Suppressor macrophage treated with lipopolysaccharide for 4 hours (primary cell): Measurements from ENCODE around the gene FAM50B.

ENCODE experiments used
- DNase-seq: peaks from one replicate; pipeline ENCODE4 v3.0.0-alpha.2; 2020

FAM50B gene

GRCh38 chr6:3848925-3849605 is at the start of gene FAM50B:
TSS of gene FAM50B (plus strand) at chr6:3849373. CDS start at chr6:3849812, 439 bp downstream.
- DNase-seq: peak; percentile 93

- no peak for DNase-seq
These were observed 49.5 kb upstream of the FAM50B start for GRCh38 chr6:3799719-3800118.

GRCh38 chr6:3800850-3801591 is 48.2 kb upstream of the FAM50B start:
- DNase-seq: no peak

- no peak for DNase-seq
These were observed 47.2 kb upstream of the FAM50B start for GRCh38 chr6:3801960-3802359.

DNA sequence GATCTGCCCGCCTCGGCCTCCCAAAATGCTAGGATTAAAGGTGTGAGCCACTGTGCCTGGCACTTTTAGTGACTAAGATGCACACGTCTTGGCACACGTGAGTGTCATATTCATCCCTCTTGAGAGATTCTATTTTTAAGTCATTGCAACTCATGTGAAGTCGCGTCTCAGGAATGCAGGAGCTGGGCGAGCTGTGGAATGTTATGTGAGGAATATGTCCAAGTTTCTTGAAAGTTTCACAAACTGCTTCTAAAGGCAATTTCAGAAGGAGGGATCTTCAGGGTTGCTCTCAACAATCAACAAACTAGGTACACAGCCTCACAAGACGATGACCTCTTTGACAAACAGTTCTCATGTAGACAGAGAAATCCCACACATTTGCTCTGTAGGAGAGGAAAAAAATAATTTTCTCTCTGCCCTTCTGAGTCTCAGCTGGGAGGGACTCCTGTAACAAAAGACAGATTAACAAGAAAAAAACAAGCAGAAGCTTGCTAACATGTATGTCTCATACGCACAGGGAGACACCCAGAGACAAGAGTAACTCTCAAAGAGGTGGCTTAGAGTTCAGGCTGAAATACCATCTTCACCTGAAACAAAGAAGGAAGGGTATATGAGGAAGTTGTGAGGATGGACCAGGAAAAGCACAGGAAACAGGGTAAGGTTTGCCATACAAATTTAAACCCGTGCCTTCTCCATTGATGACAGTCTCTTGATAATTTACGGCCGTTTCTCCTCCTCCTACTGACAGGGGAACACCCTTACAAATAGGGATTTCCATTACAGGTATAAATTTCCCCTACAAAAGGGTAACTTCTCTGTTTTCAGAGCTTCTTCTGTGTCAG is 45.3 kb upstream of the FAM50B start:
- DNase-seq: no peak

GRCh38 chr6:3804964-3805363 is 44.2 kb upstream of the FAM50B start:
- no peak for DNase-seq

GRCh38 chr6:3805448-3806123 is 43.6 kb upstream of the FAM50B start:
- no peak for DNase-seq

GRCh38 chr6:3806169-3806922 is 42.8 kb upstream of the FAM50B start:
- no peak for DNase-seq

GRCh38 chr6:3808199-3808598 is 41.0 kb upstream of the FAM50B start:
- no peak for DNase-seq

DNA sequence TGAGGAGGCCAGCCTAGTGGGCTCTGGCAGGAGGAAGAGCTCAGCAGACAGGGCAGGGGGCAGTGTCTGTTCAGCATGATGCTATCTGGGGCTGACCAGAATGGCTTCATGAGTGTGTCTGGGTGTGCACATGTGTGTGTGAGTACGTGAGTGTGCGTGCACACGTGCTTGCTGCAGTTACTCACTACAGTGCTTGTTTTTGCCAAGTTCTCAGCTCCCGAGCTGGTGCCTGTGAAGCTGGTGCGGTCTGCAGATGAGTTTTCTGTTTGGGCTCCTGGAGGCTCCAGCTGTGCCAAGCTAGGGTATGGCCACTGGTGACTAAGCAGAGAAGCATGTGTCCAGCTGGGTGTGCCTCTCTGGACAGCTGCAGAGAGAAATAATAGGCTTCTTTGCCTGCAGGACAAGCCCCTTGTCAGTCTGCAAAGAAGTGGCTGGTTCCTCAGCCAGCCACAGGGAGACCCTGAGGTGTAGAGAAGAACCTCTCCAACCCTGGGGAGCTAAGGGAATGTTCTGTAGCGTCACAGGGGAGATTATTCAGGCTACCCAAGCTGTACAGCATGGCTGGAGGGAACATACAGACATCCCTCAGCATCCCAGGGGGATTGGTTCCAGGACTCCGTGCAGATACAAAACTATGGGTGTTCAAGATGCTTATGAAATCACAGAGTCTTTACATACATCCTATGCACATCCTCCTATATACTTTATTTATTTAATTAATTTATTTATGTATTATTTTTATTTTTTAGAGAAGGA is 40.2 kb upstream of the FAM50B start:
- DNase-seq: no peak

GRCh38 chr6:3809515-3809891 is 39.7 kb upstream of the FAM50B start:
- DNase-seq: no peak

DNA sequence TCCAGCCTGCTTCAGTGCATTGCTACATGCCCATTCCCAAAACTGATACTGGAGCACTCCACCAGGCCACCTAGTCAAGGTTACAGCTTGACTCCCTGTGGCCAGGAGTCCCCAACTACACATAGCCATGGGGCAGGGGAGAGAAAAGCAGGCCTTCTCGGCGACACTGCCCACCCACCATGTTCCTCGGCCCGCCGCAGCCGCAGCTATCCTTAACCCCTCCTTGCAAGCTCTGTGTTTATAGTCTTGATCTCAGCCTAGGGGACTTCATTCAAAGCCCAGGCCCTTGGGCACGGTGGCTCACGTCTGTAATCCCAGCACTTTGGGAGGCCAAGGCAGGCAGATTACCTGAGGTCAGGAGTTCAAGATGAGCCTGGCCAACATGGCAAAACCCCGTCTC is 39.2 kb upstream of the FAM50B start:
- no peak for DNase-seq

- DNase-seq: no peak
These were observed 38.0 kb upstream of the FAM50B start for GRCh38 chr6:3811191-3811590.

- DNase-seq: no peak
These were observed 36.6 kb upstream of the FAM50B start for GRCh38 chr6:3812596-3812995.

- DNase-seq: peak; percentile 53
These were observed 35.9 kb upstream of the FAM50B start for GRCh38 chr6:3813150-3813780.

DNA sequence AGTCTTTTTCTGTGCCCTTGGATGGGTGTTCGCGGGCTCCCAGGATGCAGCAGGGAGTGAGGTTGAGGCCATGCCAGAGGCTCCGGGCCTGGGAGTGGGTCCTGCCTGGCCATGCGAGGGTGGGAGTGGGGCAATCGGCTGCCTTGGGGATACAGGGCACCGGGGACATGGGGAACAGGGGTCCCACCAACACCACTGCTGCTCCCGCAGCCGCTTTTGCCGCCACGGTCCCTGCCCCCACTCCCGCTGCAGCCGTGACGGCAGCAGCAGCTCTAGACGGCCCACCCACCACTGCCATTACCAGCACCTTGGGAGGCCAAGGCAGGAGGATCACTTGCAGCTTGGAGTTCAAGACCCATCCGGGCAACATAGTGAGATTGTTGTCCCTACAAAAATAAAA is 35.3 kb upstream of the FAM50B start:
- DNase-seq: no peak

DNA sequence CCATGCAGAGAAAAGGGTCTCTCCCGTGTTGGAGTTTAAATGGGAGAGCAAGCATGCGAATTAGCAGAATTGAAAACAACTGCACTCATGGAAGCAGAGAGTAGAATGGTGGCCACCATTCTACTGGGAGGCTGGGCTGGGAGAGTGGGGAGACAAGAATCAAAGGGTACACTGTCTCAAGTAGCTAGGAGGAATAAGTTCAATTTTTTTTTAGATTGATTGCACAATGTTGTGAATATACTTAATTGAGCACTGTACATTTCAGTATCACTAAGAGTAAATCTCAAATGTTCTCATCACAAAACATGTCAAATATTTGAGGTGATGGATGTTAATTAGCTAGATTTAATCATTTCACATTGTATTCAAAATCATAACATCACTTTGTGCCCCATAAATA is 34.6 kb upstream of the FAM50B start:
- DNase-seq: no peak

DNA sequence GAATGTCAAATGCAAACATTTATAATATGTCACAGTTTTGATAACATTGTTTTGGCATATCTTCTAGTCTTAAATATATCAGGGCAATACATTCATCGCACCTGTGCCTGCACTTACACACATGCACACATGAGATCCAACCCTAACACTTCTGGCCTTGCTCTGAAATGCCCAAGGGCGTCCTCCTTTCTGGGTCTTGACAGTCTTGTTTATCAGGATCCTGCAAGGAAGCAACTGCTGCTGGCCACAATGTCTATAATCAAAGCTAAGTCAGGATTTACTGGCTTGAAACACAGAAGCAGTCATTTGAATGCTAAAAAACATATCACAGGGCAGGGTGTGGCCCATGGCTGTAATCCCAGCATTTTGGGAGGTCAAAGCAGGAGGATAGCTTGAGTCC is 32.9 kb upstream of the FAM50B start:
- no peak for DNase-seq

- DNase-seq: no peak
These were observed 29.7 kb upstream of the FAM50B start for GRCh38 chr6:3819161-3820110.

DNA sequence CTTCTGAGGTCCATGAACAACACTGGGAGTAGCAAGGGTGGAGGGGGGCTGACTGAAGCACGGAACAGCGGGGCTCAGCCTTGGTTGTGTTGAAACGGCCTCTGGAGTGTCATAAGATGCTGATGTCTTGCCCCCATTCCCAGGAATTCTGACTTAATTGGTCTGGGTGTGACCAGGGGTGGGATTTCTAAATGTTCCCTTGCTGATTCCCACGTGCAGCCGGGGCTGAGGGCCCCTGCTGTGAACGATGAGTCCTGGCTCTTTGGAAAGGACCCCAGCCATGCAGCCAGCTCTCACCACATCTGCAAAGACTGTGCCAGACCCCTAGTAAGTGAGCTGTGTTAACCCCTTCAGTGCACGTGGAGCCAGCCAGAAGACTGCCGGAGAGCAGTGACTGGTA is 28.6 kb upstream of the FAM50B start:
- DNase-seq: no peak
